Tibial nerve (tissue), 3 donors: ENCODE measurements around the gene DEFB114.

ENCODE experiments used
- CTCF ChIP-seq, 5 experiments: fragments of 200-600 bp in 3 of 5; fragments of 450-650 bp in 2 of 5; sonication (generic) in 3 of 5; IDR thresholded peaks; one replicate each; pipeline ENCODE4 v1.5.1; 2016 to 2019; ENCODE audit warnings: antibody characterized with exemption in 5 of 5, mild to moderate bottlenecking in 3 of 5, moderate library complexity in 2 of 5
- POLR2A ChIP-seq, 2 donors: fragments of 450-650 bp; IDR thresholded peaks; one replicate each; pipeline ENCODE4 v1.6.1; 2017; ENCODE audit warnings: antibody characterized with exemption in 2 of 2, mild to moderate bottlenecking in 2 of 2, moderate library complexity in 2 of 2

GRCh38 chr6:49929340-49929739 lies 34.6 kb downstream of the DEFB114 start:
- TF ChIP-seq CTCF (IDR thresholded peaks at IDR 0.05), result no peak
- no peak for TF ChIP-seq POLR2A (IDR thresholded peaks at IDR 0.05)
